Right cardiac atrium (tissue), 5 donors: ENCODE measurements around the gene KSR2. TPM values are rescaled to one million over a fixed set of nuclear protein-coding genes. Genes with fewer than 3 reads are reported as not detected.

Source experiments
- ATAC-seq, 2 donors: fragments of 200-7000 bp; cut with Tn5 transposase; one replicate each; pipeline versions ENCODE4 v1.8.0 to v1.9.1; 2020; ENCODE audit warnings: moderate library complexity in 2 of 2, mild to moderate bottlenecking in 1 of 2
- DNase-seq, 3 donors: peaks; one replicate each; pipeline ENCODE4 v3.0.0-alpha.2; 2020
- H3K27ac ChIP-seq: one replicate; pipeline ENCODE4 v1.5.1; 2013; ENCODE audit warnings: mild to moderate bottlenecking, low read length, control low read depth, moderate library complexity
- H3K27me3 ChIP-seq: one replicate; pipeline ENCODE4 v1.6.1; 2013; ENCODE audit not compliant: control insufficient read depth, insufficient read depth
- H3K4me1 ChIP-seq: one replicate; pipeline ENCODE4 v1.6.1; 2013; ENCODE audit warnings: low read length; ENCODE audit not compliant: control insufficient read depth, insufficient read depth
- H3K4me3 ChIP-seq: one replicate; pipeline ENCODE4 v1.5.1; 2013; ENCODE audit warnings: low read length, control low read depth
- H3K9me3 ChIP-seq: one replicate; pipeline ENCODE4 v1.6.1; 2013; ENCODE audit warnings: low read length; ENCODE audit not compliant: control insufficient read depth
- WGBS: extraction: QIAGEN DNeasy Blood & Tissue Kit; methylation state at CpG from one replicate; pipeline ENCODE4 v1.1.7; 2013; 5-methylcytosine and 5-hydroxymethylcytosine counted together
- intact Hi-C, 4 donors: fragments of 100-400 bp; cut with DNase I; formaldehyde crosslinking; loops; one replicate each; pipeline versions ENCODE4 v1.11.0 to v1.14.0; 2022 to 2023
- polyA plus RNA-seq: library from polyadenylated mRNA; stranded (reverse); fragments of 200-250 nt; gene quantifications from one replicate; pipeline ENCODE4 v1.2.3, GENCODE V29; 2013
- total RNA-seq, 4 donors: library from RNA; stranded (reverse); fragmentation: NEBNext Ultra II Directional; extraction: Animal tissue kit (Norgen Biotek cat#: 25700); gene quantifications; one replicate each; pipeline ENCODE4 v1.2.1, GENCODE V29; 2021
- donor health status: healthy with polysubstance abuse.
- donor health status: DM: no; HTN: yes; CAD: no.
- donor health status: DM: no; HTN: no; CAD: no.
- donor health status: DM: no; HTN: yes; CAD: no; lungs with severe emphysema.
- donor health status: DM: yes; HTN: yes; CAD: no.

Gene KSR2
- total and polyA plus RNA-seq, 5 donors: 0.02 to 0.37 (median 0.03) TPM

- Histone ChIP-seq H3K27ac (no peak overlapping the region), H3K27me3 (no peaks in the 10 kb centered on the region), H3K9me3 (no peaks in the 10 kb centered on the region), H3K4me3 (no peak overlapping the region), H3K4me1 (no peaks in the 10 kb centered on the region)
- WGBS: 71% methylated on average over 3 of the region's 3 CpGs
- intact Hi-C loops: no loop called here
- DNase-seq (no peak), ATAC-seq (no peak)
These were observed 541.6 kb downstream of the KSR2 start for GRCh38 chr12:117427211-117427610.

GRCh38 chr12:117421987-117422386 is 546.8 kb downstream of the KSR2 start:
- Histone ChIP-seq H3K9me3 (no peaks in the 10 kb centered on the region), H3K27ac (no peak overlapping the region), H3K27me3 (no peaks in the 10 kb centered on the region), H3K4me1 (no peaks in the 10 kb centered on the region), H3K4me3 (no peak overlapping the region)
- no peak for DNase-seq
- WGBS: 84% methylated on average over 2 of the region's 2 CpGs
- ATAC-seq: no peak
- intact Hi-C loops: no loop called here

- DNase-seq (no peak), ATAC-seq (no peak)
- WGBS: 37% methylated on average over 4 of the region's 4 CpGs
- Histone ChIP-seq H3K9me3 (no peaks in the 10 kb centered on the region), H3K4me3 (no peak overlapping the region), H3K4me1 (no peaks in the 10 kb centered on the region), H3K27me3 (no peaks in the 10 kb centered on the region), H3K27ac (no peak overlapping the region)
- intact Hi-C loops: no loop called here
These were observed 547.6 kb downstream of the KSR2 start for GRCh38 chr12:117421068-117421752.

- no peaks in the 10 kb centered on the region for H3K27me3 ChIP-seq
- 18% methylated on average over 1 of the region's 1 CpG for WGBS
These were observed 551.8 kb downstream of the KSR2 start for GRCh38 chr12:117417004-117417403.

GRCh38 chr12:117412465-117413188 is 556.2 kb downstream of the KSR2 start:
- peak in 2 of 3 donors; percentile 62 to 63 for DNase-seq
- Histone ChIP-seq H3K4me3 (no peak overlapping the region), H3K9me3 (no peaks in the 10 kb centered on the region), H3K27me3 (no peaks in the 10 kb centered on the region), H3K27ac (no peak overlapping the region), H3K4me1 (no peaks in the 10 kb centered on the region)
- intact Hi-C loops: no loop called here
- peak; percentile 43 to 48 for ATAC-seq
- 55% methylated on average over 11 of the region's 11 CpGs for WGBS

More at GRCh38 chr12:117417004-117417403, 551.8 kb downstream of the KSR2 start:
- ATAC-seq (no peak), DNase-seq (no peak)
- intact Hi-C loops: no loop called here
- no peak overlapping the region for H3K27ac ChIP-seq
- H3K4me1 ChIP-seq: no peaks in the 10 kb centered on the region
- H3K4me3 ChIP-seq: no peak overlapping the region
- H3K9me3 ChIP-seq: no peaks in the 10 kb centered on the region

GRCh38 chr12:117409286-117409685 is 559.5 kb downstream of the KSR2 start:
- Histone ChIP-seq H3K9me3 (no peaks in the 10 kb centered on the region), H3K27ac (no peak overlapping the region), H3K4me3 (no peak overlapping the region), H3K27me3 (no peaks in the 10 kb centered on the region), H3K4me1 (no peaks in the 10 kb centered on the region)
- ATAC-seq (no peak), DNase-seq (no peak)
- intact Hi-C loops: no loop called here

- H3K4me1 ChIP-seq: no peaks in the 10 kb centered on the region
- ATAC-seq (peak; percentile 76 to 83), DNase-seq (peak; percentile 37 to 65 (median 45))
- no peaks in the 10 kb centered on the region for H3K9me3 ChIP-seq
- intact Hi-C loops: no loop called here
- no peak overlapping the region for H3K27ac ChIP-seq
- no peaks in the 10 kb centered on the region for H3K27me3 ChIP-seq
- H3K4me3 ChIP-seq: no peak overlapping the region
- WGBS: 43% methylated on average over 11 of the region's 11 CpGs
These were observed 560.5 kb downstream of the KSR2 start for GRCh38 chr12:117408161-117408791.

GRCh38 chr12:117404940-117405339 is 563.9 kb downstream of the KSR2 start:
- no peak overlapping the region for H3K4me3 ChIP-seq
- H3K27ac ChIP-seq: no peak overlapping the region
- no peaks in the 10 kb centered on the region for H3K27me3 ChIP-seq
- WGBS: 66% methylated on average over 7 of the region's 7 CpGs
- DNase-seq (no peak), ATAC-seq (no peak)
- intact Hi-C loops: no loop called here
- no peaks in the 10 kb centered on the region for H3K4me1 ChIP-seq
- H3K9me3 ChIP-seq: no peaks in the 10 kb centered on the region

GRCh38 chr12:117404203-117404853 is 564.5 kb downstream of the KSR2 start:
- intact Hi-C loops: no loop called here
- Histone ChIP-seq H3K27me3 (no peaks in the 10 kb centered on the region), H3K4me3 (no peak overlapping the region), H3K27ac (no peak overlapping the region), H3K9me3 (no peaks in the 10 kb centered on the region), H3K4me1 (no peaks in the 10 kb centered on the region)
- WGBS: 66% methylated on average over 4 of the region's 4 CpGs
- DNase-seq: no peak
- ATAC-seq: no peak

GRCh38 chr12:117403586-117404139 is 565.1 kb downstream of the KSR2 start:
- no peak for DNase-seq
- intact Hi-C loops: no loop called here
- Histone ChIP-seq H3K4me3 (no peak overlapping the region), H3K27ac (no peak overlapping the region), H3K4me1 (no peaks in the 10 kb centered on the region), H3K9me3 (no peaks in the 10 kb centered on the region), H3K27me3 (no peaks in the 10 kb centered on the region)
- WGBS: 86% methylated on average over 3 of the region's 3 CpGs
- ATAC-seq: no peak
